HG03565 (cell line): ENCODE measurements around the gene SLC6A5.

Experiments used
- ATAC-seq: cut with Tn5 transposase; IDR thresholded peaks from one replicate; pipeline ENCODE4 v1.9.1; 2021; ENCODE audit warnings: mild to moderate bottlenecking, moderate library complexity; ENCODE audit not compliant: unreplicated experiment

Gene SLC6A5

DNA sequence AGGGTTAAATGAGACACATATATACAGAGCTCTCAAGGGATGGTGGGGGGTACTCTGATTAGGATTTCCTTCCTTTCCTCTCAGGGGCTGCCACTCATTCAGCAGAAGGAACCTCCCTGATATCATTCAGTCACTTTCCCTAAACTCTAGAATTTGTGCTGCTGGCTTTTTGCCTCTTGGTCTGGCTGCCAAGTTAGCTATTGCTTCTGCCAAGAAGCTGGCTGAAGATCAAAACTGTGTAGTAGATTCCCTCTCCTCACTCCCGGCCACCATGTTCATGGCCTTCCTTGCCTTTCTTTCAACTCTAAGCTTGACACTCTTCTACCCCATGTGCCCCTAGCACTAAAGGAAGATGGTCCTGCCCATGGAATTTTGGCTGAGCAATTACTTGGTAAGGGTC, 18.7 kb downstream of the SLC6A5 start:
- ATAC-seq, result no peak

DNA sequence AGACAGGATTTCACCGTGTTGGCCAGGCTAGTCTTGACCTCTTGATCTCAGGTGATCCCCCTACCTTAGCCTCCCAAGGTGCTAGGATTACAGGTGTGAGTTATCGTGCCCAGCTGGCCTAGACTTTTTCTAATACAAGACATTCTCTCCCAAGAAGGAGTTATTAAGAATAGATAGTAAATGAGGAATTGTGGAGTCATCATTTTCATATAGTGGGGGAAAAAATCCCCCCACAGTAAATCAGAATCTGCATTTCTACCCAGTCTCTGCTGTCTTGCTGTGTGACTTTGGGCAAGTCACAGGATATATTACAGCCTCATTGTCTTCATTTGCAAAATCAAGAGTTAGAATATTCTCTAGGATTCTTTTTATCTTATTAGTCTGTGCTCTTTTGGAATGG, 21.6 kb downstream of the SLC6A5 start:
- no peak for ATAC-seq

DNA sequence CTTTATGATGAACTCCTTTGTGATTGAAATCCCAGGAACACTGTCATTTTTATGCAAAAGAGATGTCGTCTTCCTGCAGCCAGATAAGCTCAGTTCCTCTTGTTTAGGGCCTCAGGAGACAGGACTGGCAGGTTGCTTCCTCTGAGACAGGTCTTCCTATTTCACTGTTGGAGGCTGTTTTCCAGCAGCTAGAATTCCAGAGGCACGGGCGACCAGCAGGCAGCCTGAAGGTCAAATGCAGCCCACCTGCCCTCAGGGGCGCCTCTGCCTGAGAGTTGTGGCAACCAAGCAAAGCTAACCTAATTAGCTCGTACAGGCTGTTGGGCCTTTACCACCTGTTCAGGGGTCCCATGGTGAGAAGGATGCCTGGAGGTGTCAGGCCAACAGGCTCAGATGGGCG, 22.3 kb downstream of the SLC6A5 start:
- no peak for ATAC-seq

- no peak for ATAC-seq
Observed at GRCh38 chr11:20623252-20623651, 23.8 kb downstream of the SLC6A5 start.

- ATAC-seq, result no peak
Observed at GRCh38 chr11:20626279-20626678, 26.9 kb downstream of the SLC6A5 start.

GRCh38 chr11:20627026-20627425, 27.6 kb downstream of the SLC6A5 start:
- ATAC-seq, result no peak

GRCh38 chr11:20627701-20628100, 28.3 kb downstream of the SLC6A5 start:
- no peak for ATAC-seq

DNA sequence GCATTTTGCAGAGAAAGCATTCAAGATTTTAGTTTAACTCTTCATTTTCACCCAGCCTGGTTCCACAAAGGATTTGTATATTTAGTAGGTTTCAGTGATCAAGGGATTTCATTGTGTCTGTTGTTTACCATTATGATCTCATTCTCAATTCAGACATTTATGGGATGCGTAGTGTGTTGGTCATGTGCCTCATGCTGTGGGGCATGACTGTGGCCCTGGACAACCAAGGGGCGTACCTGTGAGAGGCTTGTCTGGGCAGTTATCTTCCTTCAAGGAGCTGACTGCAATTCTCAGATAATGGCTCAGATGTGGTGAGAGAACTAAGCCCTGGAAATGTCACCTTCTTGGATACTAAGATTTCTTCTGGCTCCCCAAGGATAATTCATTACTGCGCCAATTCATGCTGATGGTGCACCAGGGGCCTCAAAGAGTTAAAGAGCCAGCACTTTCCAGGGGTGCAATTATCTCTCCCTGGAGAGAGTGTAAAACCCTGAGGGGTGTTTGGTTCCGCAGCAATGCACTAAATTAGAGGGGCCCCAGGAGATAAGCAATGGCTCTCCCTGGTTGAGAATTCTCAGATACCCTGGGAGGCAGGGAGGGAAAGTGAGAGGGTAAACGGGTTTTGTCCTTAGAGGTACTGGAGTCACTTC, 32.2 kb downstream of the SLC6A5 start:
- ATAC-seq, result no peak

GRCh38 chr11:20632169-20632532, 32.7 kb downstream of the SLC6A5 start:
- no peak for ATAC-seq

- ATAC-seq, result no peak
Observed at GRCh38 chr11:20634044-20634443, 34.6 kb downstream of the SLC6A5 start.

DNA sequence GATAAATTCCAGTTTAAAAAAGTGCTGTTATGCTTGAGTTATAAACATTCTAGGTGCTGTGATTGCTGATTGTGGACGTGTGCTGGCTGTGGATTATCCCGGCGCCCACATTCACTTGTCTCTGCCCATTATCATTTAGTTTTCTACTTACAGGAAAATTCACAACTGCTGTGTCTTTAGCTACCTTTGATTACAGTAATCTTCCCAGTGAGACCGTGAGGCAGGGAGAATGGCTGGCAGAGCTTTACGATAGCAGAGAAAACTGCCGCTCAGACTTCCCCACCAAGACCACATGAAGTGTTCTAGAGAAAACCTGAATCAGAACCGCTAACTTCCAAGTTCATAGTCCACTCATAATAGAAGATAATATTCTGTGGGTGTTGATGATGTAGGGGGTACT, 35.4 kb downstream of the SLC6A5 start:
- ATAC-seq, result no peak

DNA sequence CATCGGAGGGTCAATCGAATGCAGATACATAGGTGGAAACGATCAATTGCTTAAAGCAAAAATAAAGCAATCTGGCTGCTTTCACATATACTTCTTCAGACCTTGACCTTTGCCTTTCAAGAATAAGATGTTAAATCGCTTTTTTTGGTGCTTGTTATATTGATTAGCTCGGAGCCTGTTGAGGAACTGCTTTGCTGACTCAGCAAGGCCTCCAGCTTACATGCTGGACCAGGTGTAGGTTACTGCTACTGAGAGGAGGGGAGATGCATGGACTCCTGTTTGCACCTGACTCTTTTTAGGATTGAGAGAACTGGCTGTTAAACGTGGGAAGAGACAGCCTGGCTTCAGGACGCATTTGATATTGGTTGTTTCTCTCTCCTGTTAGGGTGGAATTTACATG, 38.7 kb downstream of the SLC6A5 start:
- no peak for ATAC-seq

DNA sequence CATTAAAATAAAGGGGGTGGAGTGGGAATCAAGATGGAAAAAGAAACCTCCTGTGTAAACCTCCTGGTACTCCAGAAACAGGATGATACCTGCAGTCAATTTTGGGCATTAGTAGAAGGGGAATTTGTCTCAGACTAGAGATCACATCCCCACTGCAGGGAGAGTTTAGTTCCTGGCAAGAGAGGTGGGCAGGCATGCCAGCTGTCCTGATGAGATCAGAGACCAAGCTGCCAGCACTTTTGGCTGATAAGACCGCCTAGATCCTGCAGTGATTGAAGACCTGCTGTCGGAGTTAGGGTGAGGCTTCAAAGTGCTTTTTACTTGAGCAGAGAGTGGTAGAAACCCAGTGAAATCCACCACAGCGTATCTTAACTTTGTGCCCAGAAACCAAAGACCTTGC, 40.3 kb downstream of the SLC6A5 start:
- ATAC-seq, result no peak

DNA sequence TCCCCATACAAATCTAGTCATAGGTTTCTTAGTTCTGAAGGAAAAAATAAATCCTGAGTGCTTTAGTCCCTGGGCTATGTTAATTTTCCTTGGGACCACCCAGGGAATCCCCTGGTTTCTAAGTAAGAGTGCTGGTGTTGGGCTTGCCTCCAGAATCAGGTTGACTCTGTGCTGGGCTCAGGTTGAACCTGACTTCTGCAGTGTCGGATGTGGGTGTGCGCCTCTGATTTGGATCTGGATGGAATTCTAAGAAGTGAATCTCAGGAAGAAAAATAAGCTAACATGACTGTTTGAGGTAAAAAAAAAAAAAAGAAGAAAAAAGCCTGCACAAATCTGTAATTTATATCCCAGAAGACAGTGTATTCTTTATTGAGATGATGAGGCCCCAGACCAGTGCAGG, 41.0 kb downstream of the SLC6A5 start:
- no peak for ATAC-seq

GRCh38 chr11:20644360-20644759, 45.0 kb downstream of the SLC6A5 start:
- ATAC-seq, result no peak

GRCh38 chr11:20647976-20648565, 48.7 kb downstream of the SLC6A5 start:
- ATAC-seq, result peak; percentile 86

- ATAC-seq, result no peak
Observed at GRCh38 chr11:20652150-20652806, 52.9 kb downstream of the SLC6A5 start.

GRCh38 chr11:20654038-20654437, 54.6 kb downstream of the SLC6A5 start:
- no peak for ATAC-seq

DNA sequence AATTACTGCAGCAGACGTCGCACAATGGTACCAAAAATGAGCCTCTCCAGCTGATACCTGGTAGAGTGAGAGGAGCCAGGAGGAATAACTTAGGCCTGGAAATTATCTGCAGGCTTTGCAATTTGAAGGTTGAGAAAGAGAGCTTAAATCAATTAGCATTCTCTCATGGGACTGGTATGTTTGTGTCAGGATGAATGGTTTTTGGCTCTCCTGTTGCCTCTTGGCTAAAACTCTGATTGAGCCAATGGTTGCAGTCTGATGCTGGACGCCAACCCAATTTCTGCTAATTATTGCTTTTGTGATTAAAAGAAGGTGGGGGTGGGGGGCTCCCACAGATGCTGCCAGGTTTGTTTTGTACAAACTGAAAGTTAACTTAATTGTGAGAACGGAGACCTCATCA, 57.5 kb downstream of the SLC6A5 start:
- ATAC-seq, result no peak

- ATAC-seq, result no peak
Observed at GRCh38 chr11:20658135-20658534, 58.7 kb downstream of the SLC6A5 start.

GRCh38 chr11:20661445-20661844, 62.0 kb downstream of the SLC6A5 start:
- no peak for ATAC-seq

- no peak for ATAC-seq
Observed at GRCh38 chr11:20661850-20662249, 62.4 kb downstream of the SLC6A5 start.
